Smooth muscle cell (in vitro differentiated cells): ENCODE data around the gene OSTF1. TPM values are rescaled to one million over a fixed set of nuclear protein-coding genes. Genes with fewer than 3 reads are reported as not detected.

ENCODE experiments used
- DNase-seq: peaks from one replicate; lab custom pipeline; 2025; ENCODE audit not compliant: unreplicated experiment; lab: John Stamatoyannopoulos, UW
- H2AFZ ChIP-seq: fragments of 200-600 bp; sonication (generic); 2 replicates; pipeline ENCODE4 v1.6.0; 2016; ENCODE audit warnings: antibody characterized with exemption, low read depth, mild to moderate bottlenecking
- H3F3A ChIP-seq: fragments of 200-600 bp; sonication (generic); 2 replicates; pipeline ENCODE4 v1.6.0; 2017; ENCODE audit warnings: antibody characterized with exemption, low read depth
- H3K27ac ChIP-seq: fragments of 200-600 bp; sonication (generic); 2 replicates; pipeline ENCODE4 v1.5.1; 2016; ENCODE audit warnings: low read depth, mild to moderate bottlenecking
- H3K27me3 ChIP-seq: fragments of 200-600 bp; sonication (generic); 2 replicates; pipeline ENCODE4 v1.6.1; 2016; ENCODE audit warnings: low read depth, mild to moderate bottlenecking
- H3K36me3 ChIP-seq: fragments of 200-600 bp; sonication (generic); 2 replicates; pipeline ENCODE4 v1.5.1; 2016; ENCODE audit warnings: low read depth
- H3K4me1 ChIP-seq: fragments of 200-600 bp; sonication (generic); 2 replicates; pipeline ENCODE4 v1.5.1; 2016; ENCODE audit warnings: low read depth
- H3K4me2 ChIP-seq: fragments of 200-600 bp; sonication (generic); 2 replicates; pipeline ENCODE4 v1.6.0; 2016; ENCODE audit warnings: mild to moderate bottlenecking
- H3K4me3 ChIP-seq: fragments of 200-600 bp; sonication (generic); 2 replicates; pipeline ENCODE4 v1.5.1; 2016; ENCODE audit warnings: mild to moderate bottlenecking
- H3K79me2 ChIP-seq: fragments of 200-600 bp; sonication (generic); 2 replicates; pipeline ENCODE4 v1.6.0; 2016; ENCODE audit warnings: low read depth, mild to moderate bottlenecking
- H3K9ac ChIP-seq: fragments of 200-600 bp; sonication (generic); 2 replicates; pipeline ENCODE4 v1.6.0; 2016; ENCODE audit warnings: low read depth
- H3K9me3 ChIP-seq: fragments of 200-600 bp; sonication (generic); replicated peaks from 2 replicates; pipeline ENCODE4 v1.5.1; 2016; ENCODE audit warnings: low read depth
- H4K20me1 ChIP-seq: fragments of 200-600 bp; sonication (generic); 2 replicates; pipeline ENCODE4 v1.6.0; 2016; ENCODE audit warnings: low read depth
- CTCF ChIP-seq: fragments of 200-600 bp; sonication (generic); IDR thresholded peaks from 2 replicates; pipeline ENCODE4 v1.5.1; 2017; ENCODE audit warnings: borderline replicate concordance, mild to moderate bottlenecking, antibody characterized with exemption; ENCODE audit not compliant: insufficient read depth, poor library complexity, severe bottlenecking
- WGBS: methylation state at CpG from one replicate; pipeline ENCODE4 v1.1.7; 2016; ENCODE audit warnings: low lambda C conversion rate; 5-methylcytosine and 5-hydroxymethylcytosine counted together
- polyA plus RNA-seq: library from polyadenylated mRNA; unstranded; fragments of >200 nt; fragmentation: Nextera tagmentation; extraction: Ambion mirVana; gene quantifications from 2 replicates; pipeline ENCODE4 v1.2.1, GENCODE V29; 2016
- total RNA-seq: library from RNA; depleted of rRNA; stranded (reverse); fragments of >200 nt; gene quantifications from 2 replicates; pipeline ENCODE4 v1.2.3, GENCODE V29; 2014

The OSTF1 gene
- total and polyA plus RNA-seq, 2 experiments from 2014 or later, result 40.6 to 44.5 TPM

- Histone ChIP-seq H3K4me3 (no peak overlapping the region), H3K79me2 (peaks cover 9% of the 10 kb centered on the region), H3K27me3 (no peaks in the 10 kb centered on the region), H3K36me3 (peaks cover 9% of the 10 kb centered on the region), H3K27ac (no peak overlapping the region), H3K4me2 (no peak overlapping the region), H3K4me1 (no peaks in the 10 kb centered on the region), H3K9ac (no peak overlapping the region), H3K9me3 (no peaks in the 10 kb centered on the region), H4K20me1 (peaks cover 35% of the 10 kb centered on the region), H2AFZ (no peak overlapping the region), H3F3A (no peaks in the 10 kb centered on the region)
- DNase-seq, result no peak
- WGBS, result 81% methylated on average over 5 of the region's 5 CpGs
- TF ChIP-seq CTCF, result no peak
Measured at GRCh38 chr9:75121914-75122558, 33.7 kb downstream of the OSTF1 start.

- Histone ChIP-seq H3K4me2 (no peak overlapping the region), H3K4me1 (no peaks in the 10 kb centered on the region), H3K79me2 (peaks cover 16% of the 10 kb centered on the region), H3K27me3 (no peaks in the 10 kb centered on the region), H3F3A (no peaks in the 10 kb centered on the region), H3K9me3 (no peaks in the 10 kb centered on the region), H3K9ac (no peak overlapping the region), H3K4me3 (no peak overlapping the region), H2AFZ (no peak overlapping the region), H4K20me1 (peaks cover 24% of the 10 kb centered on the region), H3K27ac (no peak overlapping the region), H3K36me3 (peaks cover 8% of the 10 kb centered on the region)
- WGBS, result 83% methylated on average over 10 of the region's 10 CpGs
- TF ChIP-seq CTCF, result no peak
- no peak for DNase-seq
Measured at GRCh38 chr9:75123696-75124095, 35.4 kb downstream of the OSTF1 start.

GRCh38 chr9:75128535-75128934, 40.2 kb downstream of the OSTF1 start:
- no peaks in the 10 kb centered on the region for H3F3A ChIP-seq
- no peak for DNase-seq
- no peak overlapping the region for H3K4me2 ChIP-seq
- peaks cover 9% of the 10 kb centered on the region for H4K20me1 ChIP-seq
- H3K27ac ChIP-seq, result no peak overlapping the region
- no peaks in the 10 kb centered on the region for H3K9me3 ChIP-seq
- no peak for TF ChIP-seq CTCF
- no peak overlapping the region for H3K4me3 ChIP-seq
- H3K27me3 ChIP-seq, result no peaks in the 10 kb centered on the region
- peaks cover 4% of the 10 kb centered on the region for H3K4me1 ChIP-seq
- H3K9ac ChIP-seq, result no peak overlapping the region
- peaks cover 13% of the 10 kb centered on the region for H3K36me3 ChIP-seq
- 99% methylated on average over 2 of the region's 2 CpGs for WGBS
- H3K79me2 ChIP-seq, result peaks cover 16% of the 10 kb centered on the region
- no peak overlapping the region for H2AFZ ChIP-seq

GRCh38 chr9:75130172-75130571, 41.9 kb downstream of the OSTF1 start:
- H3K36me3 ChIP-seq, result peaks cover 13% of the 10 kb centered on the region
- H2AFZ ChIP-seq, result no peak overlapping the region
- H4K20me1 ChIP-seq, result peaks cover 5% of the 10 kb centered on the region
- H3K79me2 ChIP-seq, result peaks cover 12% of the 10 kb centered on the region
- peaks cover 13% of the 10 kb centered on the region for H3K4me1 ChIP-seq
- no peaks in the 10 kb centered on the region for H3K9me3 ChIP-seq
- DNase-seq, result no peak
- no peak overlapping the region for H3K27ac ChIP-seq
- 96% methylated on average over 5 of the region's 5 CpGs for WGBS
- no peak for TF ChIP-seq CTCF
- no peaks in the 10 kb centered on the region for H3F3A ChIP-seq
- H3K9ac ChIP-seq, result no peak overlapping the region
- no peak overlapping the region for H3K4me2 ChIP-seq
- no peak overlapping the region for H3K4me3 ChIP-seq
- H3K27me3 ChIP-seq, result no peaks in the 10 kb centered on the region
